Fibroblast of the aortic adventitia (primary cell): ENCODE data around the gene DNM1. TPM values are rescaled to one million over a fixed set of nuclear protein-coding genes. Genes with fewer than 3 reads are reported as not detected.

ENCODE experiments used
- DNase-seq: peaks from one replicate; pipeline ENCODE4 v3.0.0-alpha.2; 2010; ENCODE audit warnings: low read depth
- H3K4me3 ChIP-seq: 2 replicates; pipeline ENCODE4 v1.5.1; 2011; ENCODE audit warnings: low read depth, mild to moderate bottlenecking, control low read depth, low read length, moderate library complexity
- CTCF ChIP-seq: IDR thresholded peaks from 2 replicates; pipeline ENCODE4 v1.5.1; 2011; ENCODE audit warnings: mild to moderate bottlenecking, low read length, control low read depth, inconsistent platforms; ENCODE audit not compliant: insufficient read depth
- total RNA-seq: library from RNA; depleted of rRNA; stranded (reverse); fragments of >200 nt; gene quantifications from 2 replicates; pipeline ENCODE4 v1.2.3, GENCODE V29; 2012; ENCODE audit warnings: low replicate concordance

DNM1 gene
- total RNA-seq, 1 donor, result 57.4 TPM

GRCh38 chr9:128161215-128161902, 41.8 kb upstream of the DNM1 start:
- TF ChIP-seq CTCF, result no peak
- peak; percentile 14 for DNase-seq
- peak overlapping the region; percentile 83 for H3K4me3 ChIP-seq

DNA sequence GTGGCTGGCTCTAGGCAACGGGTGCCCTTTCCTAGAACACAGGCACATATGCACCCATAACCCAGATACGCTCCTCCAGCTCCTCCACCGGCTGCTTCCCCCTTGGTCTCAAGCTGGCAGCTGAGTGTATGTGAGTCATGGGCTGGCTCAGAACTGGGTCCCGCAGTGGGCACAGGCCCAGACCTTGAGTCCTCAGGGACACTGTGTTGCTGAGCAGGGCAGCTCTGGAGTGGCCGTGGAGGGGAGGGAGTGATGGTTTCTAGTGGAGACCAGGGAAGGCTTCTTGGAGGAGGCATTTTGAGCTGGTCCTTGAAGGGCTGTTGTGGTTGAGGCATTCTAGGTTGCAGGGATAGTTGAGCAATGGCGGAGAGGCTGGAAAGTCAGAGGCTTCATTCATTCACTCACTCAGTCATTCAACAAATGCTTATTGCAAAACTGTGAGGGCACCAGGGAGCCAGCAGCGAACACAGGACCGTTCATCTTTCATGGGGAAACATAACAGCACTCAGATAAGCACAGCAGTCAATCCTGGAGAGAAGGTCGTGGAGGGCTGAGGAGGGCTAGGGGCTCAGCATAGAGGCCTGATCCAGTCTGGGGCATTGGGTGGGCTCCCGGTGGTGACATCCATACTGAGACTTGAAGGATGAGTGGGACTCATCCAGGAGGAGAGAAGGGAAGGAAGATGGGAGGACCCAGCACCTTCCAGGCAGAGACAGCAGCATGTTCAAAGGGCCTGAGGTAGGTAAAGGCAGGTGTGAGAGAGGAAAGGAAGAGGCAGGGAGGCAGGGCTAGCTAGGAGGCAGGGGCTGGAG, 40.8 kb upstream of the DNM1 start:
- no peak overlapping the region for H3K4me3 ChIP-seq
- no peak for TF ChIP-seq CTCF
- DNase-seq, result peak; percentile 47

DNA sequence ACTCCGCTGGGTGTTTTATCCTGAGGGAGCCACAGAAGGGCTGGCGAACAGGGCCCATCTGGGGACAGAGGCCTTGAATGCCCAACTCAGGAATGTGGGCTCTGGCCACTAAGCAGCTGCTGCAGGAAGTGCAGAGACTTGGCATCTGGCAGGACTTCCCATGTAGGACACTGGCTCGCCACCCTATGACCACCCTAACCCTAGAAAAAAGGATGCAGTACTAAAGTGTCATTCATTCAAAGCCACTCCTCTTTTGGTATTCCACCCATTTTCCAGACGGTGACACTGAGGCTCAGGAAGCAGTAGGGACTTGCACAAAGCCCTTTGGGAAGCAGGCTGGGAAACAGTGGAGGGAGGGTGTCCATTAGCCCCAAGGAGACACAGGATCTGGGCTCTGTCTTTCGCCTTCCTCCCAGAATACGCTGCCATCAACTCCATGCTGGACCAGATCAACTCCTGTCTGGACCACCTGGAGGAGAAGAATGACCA, 40.1 kb upstream of the DNM1 start:
- DNase-seq, result no peak
- TF ChIP-seq CTCF, result no peak
- H3K4me3 ChIP-seq, result no peak overlapping the region

DNA sequence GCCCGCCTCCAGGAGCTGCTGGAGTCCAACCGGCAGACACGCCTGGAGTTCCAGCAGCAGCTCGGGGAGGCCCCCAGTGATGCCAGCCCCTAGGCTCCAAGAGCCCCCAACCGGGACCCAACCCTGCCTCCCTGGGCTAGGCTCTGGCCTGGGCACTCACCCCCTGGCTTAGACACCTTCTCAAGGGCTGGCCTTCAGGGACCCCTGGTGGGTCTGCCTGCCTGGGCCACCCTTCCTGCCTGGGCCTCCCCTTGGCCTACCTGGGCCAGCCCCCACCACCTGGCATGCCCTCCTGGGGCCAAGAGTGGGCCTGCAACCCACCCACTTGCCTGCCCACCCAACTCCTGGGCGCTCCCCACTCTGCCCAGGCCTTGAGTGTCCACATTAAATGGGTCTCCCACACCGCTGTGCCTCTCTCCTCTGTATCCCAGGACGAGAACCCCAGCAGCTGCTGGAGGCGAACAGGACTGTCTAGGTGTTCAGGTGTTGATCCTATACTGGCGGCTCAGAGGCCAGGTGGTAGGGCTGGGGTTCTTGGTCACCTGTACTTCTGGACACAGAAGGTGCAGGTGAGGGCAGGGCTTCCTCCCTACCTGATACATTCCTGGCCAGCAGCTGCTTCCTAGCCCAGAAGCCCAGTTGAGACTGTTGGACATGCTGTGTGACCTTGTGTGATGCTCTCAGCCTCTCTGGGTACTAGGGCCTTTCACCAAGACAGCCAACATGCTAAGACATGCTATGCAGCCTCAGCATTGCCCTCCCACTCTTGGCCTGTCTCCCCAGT, 39.5 kb upstream of the DNM1 start:
- DNase-seq, result no peak
- TF ChIP-seq CTCF, result no peak
- H3K4me3 ChIP-seq, result no peak overlapping the region

DNA sequence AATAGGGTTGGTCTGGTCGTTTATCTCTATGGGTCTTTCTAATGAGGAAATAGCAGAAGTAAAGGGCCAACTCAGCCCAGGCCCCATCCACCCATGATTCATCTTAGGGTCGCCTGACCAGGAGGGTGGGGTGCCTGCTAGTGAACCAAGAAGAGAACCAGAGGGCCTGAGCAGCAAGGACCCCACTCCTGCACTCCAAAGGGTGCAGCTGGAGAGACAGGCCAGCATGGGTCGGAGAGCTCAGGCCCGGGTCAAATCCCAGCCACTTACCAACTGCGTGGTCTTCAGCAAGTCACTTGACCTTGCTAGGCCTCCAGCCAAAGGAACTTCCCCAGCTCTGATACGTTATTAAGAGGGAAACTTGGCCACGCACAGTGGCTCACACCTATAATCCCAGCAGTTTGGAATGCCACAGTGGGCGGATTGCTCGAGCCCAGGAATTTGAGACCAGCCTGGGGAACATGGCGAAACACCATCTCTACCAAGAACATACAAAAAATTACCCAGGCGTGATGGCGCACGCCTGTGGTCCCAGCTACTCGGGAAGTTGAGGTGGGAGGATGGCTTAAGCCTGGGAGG, 38.8 kb upstream of the DNM1 start:
- DNase-seq, result peak; percentile 47
- no peak overlapping the region for H3K4me3 ChIP-seq
- no peak for TF ChIP-seq CTCF

- TF ChIP-seq CTCF, result no peak
- DNase-seq, result no peak
- H3K4me3 ChIP-seq, result no peak overlapping the region
Measured at GRCh38 chr9:128166169-128166568, 37.0 kb upstream of the DNM1 start.
